Gastroesophageal sphincter (tissue), 4 donors: Measurements from ENCODE around the gene KDM3B. TPM values are rescaled to one million over a fixed set of nuclear protein-coding genes. Genes with fewer than 3 reads are reported as not detected.

Source experiments
- ATAC-seq: fragments of 150-250 bp; one replicate; pipeline ENCODE4 v1.9.1; 2016; ENCODE audit warnings: mild to moderate bottlenecking, moderate library complexity
- H3K27ac ChIP-seq, 4 donors: fragments of 200-600 bp; sonication (generic) in 3 of 4; 1 replicate in 3 of 4; 2 replicates in 1 of 4; pipeline ENCODE4 v1.5.1; 2016 to 2019
- H3K27me3 ChIP-seq: fragments of 200-600 bp; sonication (generic); one replicate; pipeline ENCODE4 v1.5.1; 2019
- H3K36me3 ChIP-seq, 2 donors: fragments of 200-600 bp; sonication (generic); one replicate each; pipeline ENCODE4 v1.5.1; 2019; ENCODE audit warnings: control low read depth in 1 of 2
- H3K4me1 ChIP-seq, 3 donors: fragments of 200-600 bp; sonication (generic); 1 replicate in 2 of 3; 2 replicates in 1 of 3; pipeline ENCODE4 v1.5.1; 2016 to 2019; ENCODE audit warnings: control low read depth in 2 of 3
- H3K4me3 ChIP-seq, 2 donors: fragments of 200-600 bp; sonication (generic); one replicate each; pipeline ENCODE4 v1.5.1; 2019; ENCODE audit warnings: mild to moderate bottlenecking in 1 of 2, moderate library complexity in 1 of 2
- H3K9me3 ChIP-seq, 3 donors: fragments of 200-600 bp; sonication (generic); one replicate each; pipeline ENCODE4 v1.5.1; 2017 to 2019; ENCODE audit warnings: control low read depth in 2 of 3
- CTCF ChIP-seq, 4 experiments: fragments of 200-600 bp in 2 of 4; fragments of 450-650 bp in 2 of 4; sonication (generic) in 1 of 4; IDR thresholded peaks; one replicate each; pipeline ENCODE4 v1.5.1; 2017 to 2019; ENCODE audit warnings: antibody characterized with exemption in 4 of 4, mild to moderate bottlenecking in 2 of 4, moderate library complexity in 2 of 4
- EP300 ChIP-seq: sonication (generic); formaldehyde crosslinking; IDR thresholded peaks from one replicate; pipeline ENCODE4 v1.6.1; 2017; ENCODE audit warnings: antibody characterized with exemption, mild to moderate bottlenecking
- POLR2A ChIP-seq, 2 donors: fragments of 450-650 bp; IDR thresholded peaks; one replicate each; pipeline ENCODE4 v1.6.1; 2017; ENCODE audit warnings: antibody characterized with exemption in 2 of 2, mild to moderate bottlenecking in 2 of 2, moderate library complexity in 1 of 2
- POLR2AphosphoS5 ChIP-seq: sonication (generic); formaldehyde crosslinking; IDR thresholded peaks from one replicate; pipeline ENCODE4 v1.6.1; 2017; ENCODE audit warnings: antibody characterized with exemption
- WGBS, 2 donors: methylation state at CpG; one replicate each; pipeline ENCODE4 v1.1.5; 2018; ENCODE audit warnings: low coverage in 1 of 2; 5-methylcytosine and 5-hydroxymethylcytosine counted together
- total RNA-seq, 4 donors: library from RNA; depleted of rRNA; stranded (reverse); fragments of >200 nt; gene quantifications; one replicate each; pipeline ENCODE4 v1.1.0, GENCODE V29; 2016

KDM3B gene
- total RNA-seq, 4 donors from 2014 or later, result 63.4 to 94.0 (median 77.8) TPM

GRCh38 chr5:138468133-138468965 lies 115.9 kb downstream of the KDM3B start:
- Histone ChIP-seq H3K27ac (no peak overlapping the region), H3K27me3 (no peaks in the 10 kb centered on the region), H3K9me3 (no peaks in the 10 kb centered on the region), H3K36me3 (no peaks in the 10 kb centered on the region), H3K4me1 (peaks cover 0 to 37% (median 16%) of the 10 kb centered on the region in 3 donors), H3K4me3 (peak overlapping the region in 1 of 2 donors; percentile 85)
- 72 to 80% methylated on average over 5 to 7 of the region's 7 CpGs for WGBS, 2 donors
- no peak for ATAC-seq
- TF ChIP-seq CTCF (IDR thresholded peaks at IDR 0.05) (no peak), POLR2AphosphoS5 (peak; percentile 60)

- no peak for ATAC-seq
- Histone ChIP-seq H3K36me3 (no peaks in the 10 kb centered on the region), H3K27ac (peak overlapping the region in 1 of 4 donors; percentile 8), H3K4me3 (no peak overlapping the region), H3K27me3 (no peaks in the 10 kb centered on the region), H3K4me1 (peaks cover 0 to 32% (median 16%) of the 10 kb centered on the region in 3 donors), H3K9me3 (no peaks in the 10 kb centered on the region)
- TF ChIP-seq POLR2A (IDR thresholded peaks at IDR 0.05), result no peak
- 79 to 86% methylated on average over 7 to 8 of the region's 8 CpGs for WGBS, 2 donors
Measured at GRCh38 chr5:138468966-138469539, 116.6 kb downstream of the KDM3B start.

- ATAC-seq, result peak; percentile 8
- WGBS, 2 donors, result 36 to 50% methylated on average over 5 to 7 of the region's 8 CpGs
- peaks cover 0 to 29% (median 16%) of the 10 kb centered on the region in 3 donors for H3K4me1 ChIP-seq
- H3K36me3 ChIP-seq, result no peaks in the 10 kb centered on the region
- TF ChIP-seq POLR2A (IDR thresholded peaks at IDR 0.05) (peak; percentile 22 to 36), POLR2AphosphoS5 (peak; percentile 43), CTCF (IDR thresholded peaks at IDR 0.05) (no peak)
- no peaks in the 10 kb centered on the region for H3K9me3 ChIP-seq
- no peaks in the 10 kb centered on the region for H3K27me3 ChIP-seq
- no peak overlapping the region for H3K4me3 ChIP-seq
- H3K27ac ChIP-seq, result peak overlapping the region in 1 of 4 donors; percentile 8
Measured at GRCh38 chr5:138469540-138470321, 117.2 kb downstream of the KDM3B start.

GRCh38 chr5:138470322-138471051 lies 118.0 kb downstream of the KDM3B start:
- Histone ChIP-seq H3K36me3 (no peaks in the 10 kb centered on the region), H3K27ac (no peak overlapping the region), H3K27me3 (no peaks in the 10 kb centered on the region), H3K4me3 (no peak overlapping the region), H3K9me3 (no peaks in the 10 kb centered on the region), H3K4me1 (peaks cover 0 to 29% (median 16%) of the 10 kb centered on the region in 3 donors)
- TF ChIP-seq POLR2AphosphoS5, result peak; percentile 65
- peak; percentile 12 to 29 for TF ChIP-seq POLR2A (IDR thresholded peaks at IDR 0.05)
- no peak for TF ChIP-seq EP300
- ATAC-seq, result peak; percentile 6
- 63 to 87% methylated on average over 2 of the region's 3 CpGs for WGBS, 2 donors

- ATAC-seq, result peak; percentile 2
- no peak overlapping the region for H3K4me3 ChIP-seq
- no peak overlapping the region for H3K27ac ChIP-seq
- no peaks in the 10 kb centered on the region for H3K27me3 ChIP-seq
- H3K36me3 ChIP-seq, result no peaks in the 10 kb centered on the region
- no peaks in the 10 kb centered on the region for H3K9me3 ChIP-seq
- WGBS, 2 donors, result 85 to 88% methylated on average over 1 to 2 of the region's 2 CpGs
- peaks cover 0 to 24% (median 14%) of the 10 kb centered on the region in 3 donors for H3K4me1 ChIP-seq
- TF ChIP-seq EP300 (no peak), POLR2AphosphoS5 (peak; percentile 4), POLR2A (IDR thresholded peaks at IDR 0.05) (peak in 1 of 2 donors; percentile 5), CTCF (IDR thresholded peaks at IDR 0.05) (no peak)
Measured at GRCh38 chr5:138471052-138471361, 118.5 kb downstream of the KDM3B start.
